ENCODE results near the gene BFAR.
"Not testable (repeated sequence)": the region's sequence is repeated elsewhere in the genome, so short reads cannot be mapped to it uniquely, and the experiment has no call there.

The BFAR gene

DNA sequence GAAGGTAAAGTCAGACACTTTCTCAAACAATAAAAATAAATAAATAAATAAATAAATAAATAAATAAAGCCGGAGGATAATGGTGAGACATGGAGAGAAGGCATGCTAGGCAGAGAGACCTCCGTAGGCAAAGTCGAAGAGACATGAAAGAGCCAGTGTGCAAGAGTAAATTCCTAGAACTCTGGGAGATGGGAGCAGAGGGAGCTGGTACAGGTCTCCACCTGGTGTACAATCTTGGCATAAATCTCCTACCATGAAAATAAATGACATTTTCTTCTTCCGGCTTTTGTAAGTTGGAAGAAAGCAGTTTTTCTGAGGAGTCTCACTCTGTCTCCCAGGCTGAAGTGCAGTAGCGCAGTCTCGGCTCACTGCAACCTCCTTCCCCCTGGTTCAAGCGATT lies 69.1 kb downstream of the BFAR start:
- DNase-seq = not testable (repeated sequence)

DNA sequence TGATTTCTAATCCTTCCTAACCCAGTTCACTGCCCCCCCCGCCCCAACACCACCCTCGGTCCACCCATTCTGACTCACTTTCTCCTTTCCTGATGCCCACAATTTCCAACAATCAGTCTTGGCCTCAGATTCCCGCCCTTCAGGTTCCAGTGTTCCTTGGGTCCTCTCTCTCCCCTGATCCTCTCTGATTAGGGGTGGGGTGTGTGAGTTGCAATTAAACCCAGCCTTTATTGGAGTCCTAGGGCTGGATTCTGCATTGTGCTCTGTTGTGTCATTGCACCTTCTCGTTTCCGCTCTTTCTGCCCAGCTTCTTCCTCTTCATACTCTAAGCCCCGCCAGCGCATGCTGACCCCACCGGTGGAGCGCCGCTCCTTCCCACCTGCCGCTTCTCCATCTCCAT lies 69.9 kb downstream of the BFAR start:
- not testable (repeated sequence) for DNase-seq

DNA sequence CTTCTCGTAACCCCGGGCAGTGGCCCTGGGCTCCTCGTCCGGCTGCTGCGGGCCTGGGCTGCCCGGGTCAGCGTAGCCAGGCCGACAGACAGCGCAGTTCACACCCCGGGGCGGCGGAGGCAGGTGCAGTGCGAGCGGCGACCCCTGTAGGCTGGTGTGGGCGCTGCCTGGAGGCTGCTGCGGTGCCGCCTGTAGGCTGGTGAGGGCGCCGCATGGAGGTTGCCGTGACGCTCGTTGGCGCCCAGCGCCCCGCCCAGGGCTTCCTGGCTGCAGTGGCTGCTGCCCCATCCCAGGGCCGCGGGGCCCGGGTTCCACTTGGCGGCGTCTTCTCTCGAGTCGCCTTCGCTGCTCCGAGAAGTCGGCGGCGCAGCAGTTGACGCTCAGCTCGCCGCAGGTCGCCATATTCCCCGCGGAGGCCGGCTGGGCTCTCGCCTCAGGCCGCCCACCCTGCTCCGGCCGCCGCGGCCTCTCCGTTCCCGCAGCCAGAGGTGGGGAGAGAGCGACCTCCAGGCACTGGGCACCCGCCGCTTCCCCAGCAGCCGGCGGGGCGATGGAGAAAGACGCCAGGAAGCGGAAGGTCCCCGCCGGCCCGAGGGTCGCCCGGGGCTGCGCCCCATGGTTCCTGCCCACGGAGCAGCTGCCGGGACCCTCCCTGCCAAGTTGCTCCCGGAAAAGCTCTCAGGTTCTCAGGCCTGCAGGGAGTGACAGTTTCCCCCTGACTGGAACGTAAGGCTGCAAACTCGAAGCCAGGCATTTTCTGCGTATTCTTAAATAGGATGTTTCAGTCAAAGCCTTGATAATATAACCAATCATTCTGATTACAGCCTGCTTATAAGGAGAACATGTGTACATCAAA lies 70.6 kb downstream of the BFAR start, which contains the start of gene NPIPA3:
Gene NPIPA3 (plus strand): TSS at position 256 of the 856 bp plus-strand sequence. CDS start 5,533 bp downstream, outside the sequence.
- not testable (repeated sequence) for DNase-seq
